DMS153 (cell line): ENCODE results near the gene RTN4IP1.
"Not testable (repeated sequence)": the region's sequence is repeated elsewhere in the genome, so short reads cannot be mapped to it uniquely, and the experiment has no call there.

Source experiments
- DNase-seq: peaks from one replicate; lab custom pipeline; 2025; lab: John Stamatoyannopoulos, UW

Gene RTN4IP1

DNA sequence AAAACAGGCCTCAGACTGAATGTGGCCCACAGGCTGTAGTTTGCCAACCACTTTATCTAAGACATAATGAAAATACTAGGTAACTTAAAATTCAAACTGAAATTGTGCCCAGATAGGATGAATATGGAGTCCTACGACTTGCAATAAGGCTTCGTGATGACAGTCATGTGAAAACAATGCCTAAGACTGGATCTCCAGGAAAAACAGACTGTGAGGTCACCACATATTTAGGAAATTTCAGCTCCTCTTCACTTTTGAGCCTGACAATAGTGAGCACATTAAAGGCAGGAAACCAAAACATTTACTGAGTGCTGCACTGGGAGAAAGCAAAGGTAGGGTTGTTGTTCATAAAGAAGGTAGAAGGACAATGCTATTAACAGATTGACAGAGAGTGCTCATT is 50.0 kb downstream of the RTN4IP1 start:
- no peak for DNase-seq

DNA sequence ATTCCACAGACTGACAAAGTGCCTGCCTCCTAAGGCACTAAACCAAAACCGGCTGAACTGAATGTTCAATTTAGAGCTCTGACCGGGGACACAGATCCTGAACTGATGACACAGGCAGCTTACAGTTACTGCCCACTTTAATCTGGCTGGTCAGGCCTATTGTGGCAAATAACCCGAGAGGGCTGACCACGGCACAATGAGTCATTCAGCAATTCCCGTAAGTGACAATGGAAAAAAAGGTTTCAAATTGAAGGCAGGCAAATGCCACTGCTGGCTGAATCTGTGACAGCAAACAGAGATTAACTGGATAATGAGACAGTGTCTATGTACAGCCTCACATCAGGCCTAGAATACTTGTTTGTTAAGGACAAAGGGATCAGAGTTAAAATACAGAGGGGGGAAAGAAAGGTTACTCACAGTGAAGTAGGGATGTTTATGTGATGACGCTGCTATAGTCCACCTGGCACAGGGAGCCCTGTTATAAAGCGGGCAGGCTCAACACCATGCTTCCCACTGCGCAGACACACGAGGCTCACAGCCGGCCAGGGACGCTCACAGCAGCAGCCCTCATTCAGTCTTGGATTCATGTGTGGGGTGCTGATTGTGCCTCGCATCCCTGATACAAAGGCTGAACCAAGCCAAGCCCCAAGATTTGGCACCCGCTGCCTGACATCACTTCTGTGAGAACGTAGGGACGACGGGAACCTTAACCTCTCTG is 54.4 kb downstream of the RTN4IP1 start:
- peak; percentile 60 for DNase-seq

DNA sequence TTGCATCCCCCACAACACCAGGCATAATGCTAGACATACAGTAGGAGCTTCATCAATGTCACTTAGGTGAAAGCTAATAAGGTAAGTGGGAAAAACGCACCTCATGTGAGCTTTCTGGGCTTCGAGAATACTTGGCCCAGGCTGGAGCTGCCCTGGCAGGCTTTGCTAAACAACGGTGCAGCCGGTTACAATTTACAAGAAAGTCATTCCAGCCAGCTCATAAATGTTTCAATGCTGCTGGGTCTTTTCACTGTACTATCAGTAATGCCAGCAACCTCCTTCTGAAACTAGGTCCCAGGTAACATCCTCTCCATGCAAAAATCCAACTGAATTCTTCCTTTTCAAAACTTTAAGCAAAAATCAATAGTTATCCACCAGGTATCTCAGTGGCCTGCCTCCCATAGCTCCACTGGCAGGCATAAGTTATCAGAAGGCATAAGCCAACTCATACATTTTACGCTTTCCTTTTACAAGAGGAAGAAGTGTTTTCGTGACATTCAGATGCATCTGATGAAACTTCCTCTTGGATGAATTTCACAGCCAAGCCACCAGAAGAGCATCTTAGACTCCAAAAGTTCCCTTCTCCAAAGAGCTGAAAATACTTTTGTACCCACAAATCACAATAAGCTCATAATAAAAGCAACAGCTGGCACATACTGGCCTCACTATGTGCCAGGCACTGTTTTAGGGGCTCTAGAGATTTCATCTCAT is 56.3 kb downstream of the RTN4IP1 start:
- no peak for DNase-seq

DNA sequence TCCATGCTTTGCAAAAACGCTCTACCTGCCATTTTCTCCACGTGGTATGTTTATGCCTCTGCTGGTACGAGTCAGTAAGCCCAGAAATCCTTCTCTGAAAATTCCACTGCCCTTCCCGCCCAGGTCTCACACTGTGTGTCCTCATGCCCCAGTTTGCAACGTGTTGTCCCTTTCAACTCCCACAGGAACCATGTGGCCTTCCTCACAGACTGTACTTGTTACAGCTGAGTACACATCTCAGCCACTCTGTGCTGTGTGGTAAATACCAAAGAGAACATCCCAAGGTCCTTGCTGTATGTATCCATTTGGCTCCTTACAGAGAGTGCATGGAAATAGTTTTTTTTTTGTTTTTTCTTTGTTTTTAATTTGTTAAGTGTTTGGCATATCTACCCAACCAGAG is 56.9 kb downstream of the RTN4IP1 start:
- no peak for DNase-seq

DNA sequence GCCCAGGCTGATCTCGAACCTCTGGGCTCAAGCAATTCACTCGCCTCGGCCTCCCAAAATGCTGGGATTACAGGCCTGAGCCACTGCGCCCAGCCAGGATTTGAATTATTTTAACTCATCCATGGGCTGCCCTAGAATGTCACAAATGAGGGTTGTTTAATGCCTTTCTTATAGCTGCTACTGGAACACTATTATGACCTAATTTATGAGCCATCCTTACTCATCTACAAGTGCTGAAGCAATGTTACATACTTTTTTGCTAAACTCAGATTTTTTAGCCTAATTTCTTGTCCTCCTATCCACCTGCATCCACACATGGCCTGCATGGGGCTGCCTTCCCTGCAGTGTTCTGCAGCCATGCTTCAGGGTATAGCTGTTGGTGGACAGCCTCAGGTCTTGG is 59.9 kb downstream of the RTN4IP1 start:
- no peak for DNase-seq

DNA sequence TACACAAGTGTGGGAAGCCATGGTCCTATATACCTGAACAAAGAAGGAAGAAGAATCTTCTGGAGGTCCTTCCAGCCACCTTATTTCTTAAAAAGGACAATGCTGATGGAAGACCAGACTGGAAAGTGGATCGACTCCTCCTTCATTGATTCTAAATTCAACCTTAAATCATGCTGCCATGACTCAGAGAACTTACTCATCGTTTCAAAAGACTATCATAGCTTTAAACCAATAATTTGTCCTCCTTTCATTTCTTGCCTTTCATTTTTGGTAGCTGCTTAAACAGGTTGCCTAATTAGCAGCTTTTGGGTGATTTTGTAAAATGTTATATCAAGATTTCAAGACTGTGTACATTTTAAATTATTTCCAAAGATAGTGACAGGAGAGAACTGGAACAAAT is 60.8 kb downstream of the RTN4IP1 start:
- no peak for DNase-seq

DNA sequence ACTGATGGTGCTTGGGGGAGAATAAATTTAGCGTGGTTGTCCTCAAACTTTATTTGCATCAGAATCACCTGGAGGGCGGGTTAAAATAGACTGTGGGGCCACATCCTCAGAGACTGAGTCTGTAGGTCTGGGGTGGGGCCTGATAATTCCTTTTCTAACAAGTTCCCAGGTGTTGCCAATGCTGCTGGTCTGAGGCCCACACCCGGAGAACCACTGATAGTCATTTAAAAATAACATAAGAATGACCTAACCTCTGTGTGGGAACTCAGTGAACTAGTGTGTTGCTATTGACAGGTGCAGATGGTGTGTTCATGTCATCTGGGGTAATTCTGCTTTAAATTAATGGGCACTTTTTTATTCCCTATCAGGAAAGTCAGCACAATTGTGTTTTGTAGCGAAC is 64.8 kb downstream of the RTN4IP1 start:
- DNase-seq: no peak

DNA sequence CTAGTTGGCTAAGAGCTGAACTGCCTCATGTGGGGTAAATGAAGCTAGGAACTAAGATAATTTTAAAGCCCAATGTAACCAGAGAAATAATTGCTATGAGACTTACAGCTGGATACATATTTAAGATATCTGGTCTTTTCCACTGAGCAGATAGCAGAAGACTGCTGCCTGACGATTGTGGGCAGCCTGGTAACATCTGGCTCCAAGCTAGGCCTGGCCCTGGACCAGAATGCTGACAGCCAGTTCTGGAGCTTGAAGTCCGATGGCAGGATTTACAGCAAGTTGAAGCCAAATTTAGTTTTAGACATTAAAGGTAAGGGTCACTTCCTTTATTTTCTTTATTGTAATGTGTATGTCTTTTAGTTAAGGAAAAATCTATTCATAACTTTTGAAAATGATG is 65.7 kb downstream of the RTN4IP1 start:
- DNase-seq: no peak

DNA sequence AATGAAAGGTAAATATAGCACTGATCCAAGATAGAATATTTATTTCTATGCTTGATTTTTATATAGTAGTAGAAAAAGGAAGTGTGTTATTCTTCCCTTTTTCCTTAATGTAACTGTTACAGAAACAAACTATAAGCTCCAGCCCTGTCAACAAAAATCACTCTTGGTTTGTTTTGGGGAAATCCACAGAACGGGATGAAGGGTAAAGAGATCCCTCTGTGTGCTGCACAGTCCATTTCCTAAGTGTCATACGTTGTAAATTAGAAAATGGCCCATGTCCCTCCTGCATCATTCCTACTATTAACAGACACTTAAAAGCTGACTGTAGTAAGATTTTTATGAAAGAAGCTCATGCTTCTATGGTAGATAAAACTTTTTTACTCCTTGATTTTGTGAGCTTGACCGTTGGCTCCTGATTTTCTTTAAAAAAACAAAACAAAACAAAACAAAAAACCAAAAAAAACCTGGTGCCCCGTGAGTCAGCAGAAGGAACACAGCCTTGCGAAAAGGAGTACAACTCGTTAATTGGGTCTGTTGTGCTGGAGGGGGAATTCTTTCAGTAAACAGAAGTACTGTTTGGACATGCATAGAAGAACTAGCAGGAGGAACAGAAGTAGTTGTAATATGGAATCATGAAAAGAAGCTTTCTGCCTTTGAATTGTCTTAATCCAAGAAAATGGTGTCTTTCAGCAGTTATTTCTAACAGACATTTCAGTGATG is 67.5 kb downstream of the RTN4IP1 start:
- DNase-seq: no peak

DNA sequence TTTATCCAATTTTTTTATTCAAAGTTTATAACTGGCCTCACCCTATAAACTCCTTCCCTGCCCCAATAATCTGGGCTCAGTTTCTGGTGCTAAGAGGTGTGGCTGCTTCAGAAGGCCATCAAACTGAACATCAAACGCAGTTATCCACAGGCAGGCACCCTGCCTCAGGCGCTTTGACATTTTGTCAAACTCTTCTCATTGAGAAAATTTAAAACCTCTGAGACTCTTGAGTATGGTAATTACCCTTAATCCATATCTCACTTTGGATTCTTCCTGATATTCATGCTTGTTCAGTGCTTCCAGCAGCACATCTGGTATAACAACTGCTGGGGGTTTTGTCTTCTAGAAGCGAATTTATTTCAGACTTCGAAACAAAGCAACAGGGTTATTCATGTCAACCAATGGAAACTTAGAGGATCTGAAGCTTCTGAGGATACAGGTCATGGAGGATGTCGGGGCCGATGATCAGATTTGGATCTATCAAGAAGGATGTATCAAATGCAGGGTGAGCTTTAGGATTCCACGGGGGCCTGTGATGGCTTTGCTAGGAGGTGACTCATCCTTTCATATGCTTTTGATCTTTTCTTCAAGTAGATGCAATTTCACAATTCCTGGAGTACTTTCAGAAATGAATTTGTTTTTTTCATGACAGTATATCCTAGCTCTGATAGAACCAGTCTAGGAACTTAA is 68.2 kb downstream of the RTN4IP1 start:
- DNase-seq: no peak

DNA sequence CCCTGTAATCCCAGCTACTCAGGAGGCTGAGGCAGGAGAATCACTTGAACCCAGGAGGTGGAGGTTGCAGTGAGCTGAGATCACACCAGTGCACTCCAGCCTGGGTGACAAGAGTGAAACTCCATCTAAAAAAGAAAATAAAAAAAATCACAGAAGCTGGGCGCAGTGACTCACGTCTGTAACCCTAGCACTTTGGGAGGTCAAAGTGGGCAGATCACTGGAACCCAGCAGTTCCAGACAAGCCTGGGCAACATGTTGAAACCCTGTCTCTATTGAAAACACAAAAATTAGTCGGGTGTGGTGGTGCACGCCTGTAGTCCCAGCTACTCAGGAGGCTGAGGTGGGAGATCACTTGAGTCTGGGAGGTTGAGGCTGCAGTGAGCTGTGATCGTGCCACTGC is 69.6 kb downstream of the RTN4IP1 start:
- DNase-seq: not testable (repeated sequence)

DNA sequence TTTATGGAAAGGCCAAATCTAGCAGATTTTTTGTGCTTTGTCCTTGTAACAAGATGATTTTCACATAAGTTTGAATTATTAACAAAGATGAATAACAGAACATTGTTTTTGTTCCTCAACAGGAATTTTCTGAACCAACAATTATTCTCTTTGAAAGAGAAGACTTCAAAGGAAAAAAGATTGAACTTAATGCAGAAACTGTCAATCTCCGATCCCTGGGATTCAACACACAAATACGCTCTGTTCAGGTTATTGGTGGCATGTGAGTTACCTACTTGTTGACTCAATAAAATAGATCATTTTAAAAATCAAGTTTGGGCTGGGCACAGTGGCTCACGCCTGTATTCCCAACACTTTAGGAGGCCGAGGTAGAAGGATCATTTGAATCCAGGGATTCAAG is 70.9 kb downstream of the RTN4IP1 start:
- DNase-seq: no peak

DNA sequence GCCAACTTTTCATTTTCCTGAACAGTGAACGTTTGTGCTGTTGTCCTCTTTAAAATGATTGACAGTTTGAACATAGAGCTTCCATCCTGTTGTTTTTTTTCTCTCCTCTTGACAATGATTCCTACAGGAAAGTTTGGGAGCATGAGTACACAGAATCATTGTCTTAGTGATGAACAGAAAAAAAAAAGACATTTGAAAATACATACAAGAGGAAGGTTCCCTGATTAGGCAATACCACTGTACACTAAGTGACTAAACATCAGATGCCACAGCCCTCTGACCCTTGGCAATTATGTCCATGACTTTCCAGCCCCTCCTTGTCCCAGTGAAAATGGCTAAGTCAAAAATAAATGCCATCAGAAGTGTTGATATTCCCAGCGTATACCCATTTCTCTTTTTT is 71.5 kb downstream of the RTN4IP1 start:
- DNase-seq: no peak

DNA sequence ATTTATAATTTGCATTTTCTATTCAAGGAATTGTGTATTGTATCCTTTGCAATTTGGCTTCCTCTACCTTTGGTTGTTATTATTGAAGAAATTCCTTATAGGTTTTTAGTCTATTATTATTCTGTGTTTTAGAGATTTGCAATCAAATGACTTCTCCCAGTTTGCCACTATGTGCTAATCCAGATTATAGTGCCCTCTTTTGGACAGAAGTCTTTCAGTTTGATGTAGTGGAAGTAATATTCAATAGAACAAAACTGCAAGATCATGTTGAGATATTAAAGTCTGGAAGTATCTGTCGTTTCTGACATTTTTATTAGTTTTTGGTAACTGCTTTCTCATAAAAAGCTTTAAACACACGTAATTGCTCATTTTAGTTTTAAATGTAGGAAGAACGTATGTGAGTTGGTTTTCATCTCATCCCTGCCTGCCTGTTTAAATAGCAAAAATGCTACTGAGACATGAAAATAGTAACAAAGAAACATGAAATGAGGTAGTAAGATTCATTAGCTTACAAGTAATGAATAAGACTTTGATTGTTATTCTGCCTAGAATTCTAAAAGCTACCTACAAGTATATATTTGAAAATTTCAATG is 72.8 kb downstream of the RTN4IP1 start:
- DNase-seq: peak; percentile 1

DNA sequence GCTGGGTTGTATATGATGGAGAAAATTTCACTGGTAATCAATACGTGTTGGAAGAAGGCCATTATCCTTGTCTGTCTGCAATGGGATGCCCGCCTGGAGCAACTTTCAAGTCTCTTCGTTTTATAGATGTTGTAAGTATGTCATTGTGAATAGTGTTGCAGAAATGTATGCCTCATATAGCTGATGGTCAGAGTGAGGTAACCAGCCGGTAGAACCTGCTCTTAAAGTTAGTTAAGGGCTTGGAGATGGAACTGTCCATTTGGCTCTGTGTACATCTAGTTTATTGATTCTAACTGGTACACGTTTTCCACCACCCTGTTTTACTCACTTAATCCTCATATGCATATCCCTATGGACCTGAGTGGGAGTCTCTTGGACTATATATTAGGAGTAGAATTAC is 73.5 kb downstream of the RTN4IP1 start:
- no peak for DNase-seq

DNA sequence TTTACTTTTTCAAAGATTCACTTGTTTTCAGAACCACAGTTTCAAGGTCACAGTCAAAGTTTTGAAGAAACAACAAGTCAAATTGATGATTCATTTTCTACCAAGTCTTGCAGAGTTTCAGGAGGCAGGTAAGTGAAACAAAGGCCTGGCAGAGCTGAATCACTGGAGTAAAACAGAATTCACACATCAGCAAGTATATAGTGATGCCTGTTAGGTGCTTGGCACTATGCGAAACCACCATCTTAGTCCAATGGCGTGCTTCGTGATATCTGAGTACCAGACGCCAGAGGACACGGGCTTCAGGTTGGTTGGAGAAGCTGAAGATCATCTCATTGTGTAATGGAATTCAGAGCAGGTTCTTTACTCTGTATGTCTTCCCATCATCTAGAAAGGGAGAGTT is 75.9 kb downstream of the RTN4IP1 start:
- no peak for DNase-seq

DNA sequence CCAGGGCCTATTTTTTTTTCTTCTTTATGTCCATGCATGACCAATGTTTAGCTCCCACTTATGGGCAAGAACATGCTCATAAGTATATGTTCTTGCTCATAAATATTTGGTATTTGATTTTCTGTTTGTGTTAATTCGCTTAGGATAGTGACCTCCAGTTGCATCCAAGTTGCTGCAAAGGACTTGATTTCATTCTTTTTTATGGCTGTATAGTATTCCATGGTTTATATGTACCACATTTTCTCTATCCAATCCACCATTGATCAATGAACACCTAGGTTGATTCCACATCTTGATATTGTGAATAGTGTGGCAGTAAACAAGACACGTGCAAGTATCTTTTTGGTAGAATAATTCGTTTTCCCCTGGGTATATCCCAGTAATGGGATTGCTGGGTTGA is 78.1 kb downstream of the RTN4IP1 start:
- no peak for DNase-seq

DNA sequence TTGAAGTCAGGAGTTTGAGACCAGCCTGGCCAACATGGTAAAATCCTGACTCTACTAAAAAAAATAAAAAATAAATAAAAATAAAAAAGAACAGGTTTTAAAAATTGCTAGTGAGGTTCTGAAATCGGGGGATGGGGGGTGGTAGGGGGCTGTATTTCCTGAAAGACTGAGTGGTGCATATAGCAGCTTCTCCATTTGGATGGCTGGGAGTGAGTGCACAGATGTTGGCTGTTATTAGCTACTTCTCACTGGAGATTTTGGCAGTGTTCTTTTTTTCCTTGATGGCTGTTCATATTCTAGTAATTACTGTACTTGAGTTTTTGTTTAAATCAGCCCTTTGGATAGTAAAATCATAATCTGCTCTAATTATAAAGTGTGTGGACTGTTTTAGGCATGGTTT is 79.8 kb downstream of the RTN4IP1 start:
- DNase-seq: no peak

DNA sequence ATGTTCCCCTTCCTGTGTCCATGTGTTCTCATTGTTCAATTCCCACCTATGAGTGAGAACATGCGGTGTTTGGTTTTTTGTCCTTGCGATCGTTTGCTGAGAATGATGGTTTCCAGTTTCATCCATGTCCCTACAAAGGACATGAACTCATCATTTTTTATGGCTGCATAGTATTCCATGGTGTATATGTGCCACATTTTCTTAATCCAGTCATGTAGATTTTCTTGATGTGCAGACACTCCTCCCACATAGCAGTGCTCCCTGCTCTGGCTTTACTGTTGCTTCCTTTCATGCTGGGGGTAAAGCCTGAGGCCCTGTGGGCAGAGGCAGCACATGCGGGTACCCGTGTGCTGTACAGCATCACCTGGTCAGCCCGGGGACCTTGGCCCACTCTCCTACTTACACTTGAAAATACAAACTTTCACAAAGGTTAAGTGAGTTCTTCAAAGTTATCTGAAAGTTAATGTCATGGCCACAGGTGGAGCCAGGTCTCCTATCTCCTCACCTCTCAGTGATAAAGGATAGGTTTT is 80.3 kb downstream of the RTN4IP1 start:
- DNase-seq: not testable (repeated sequence)

DNA sequence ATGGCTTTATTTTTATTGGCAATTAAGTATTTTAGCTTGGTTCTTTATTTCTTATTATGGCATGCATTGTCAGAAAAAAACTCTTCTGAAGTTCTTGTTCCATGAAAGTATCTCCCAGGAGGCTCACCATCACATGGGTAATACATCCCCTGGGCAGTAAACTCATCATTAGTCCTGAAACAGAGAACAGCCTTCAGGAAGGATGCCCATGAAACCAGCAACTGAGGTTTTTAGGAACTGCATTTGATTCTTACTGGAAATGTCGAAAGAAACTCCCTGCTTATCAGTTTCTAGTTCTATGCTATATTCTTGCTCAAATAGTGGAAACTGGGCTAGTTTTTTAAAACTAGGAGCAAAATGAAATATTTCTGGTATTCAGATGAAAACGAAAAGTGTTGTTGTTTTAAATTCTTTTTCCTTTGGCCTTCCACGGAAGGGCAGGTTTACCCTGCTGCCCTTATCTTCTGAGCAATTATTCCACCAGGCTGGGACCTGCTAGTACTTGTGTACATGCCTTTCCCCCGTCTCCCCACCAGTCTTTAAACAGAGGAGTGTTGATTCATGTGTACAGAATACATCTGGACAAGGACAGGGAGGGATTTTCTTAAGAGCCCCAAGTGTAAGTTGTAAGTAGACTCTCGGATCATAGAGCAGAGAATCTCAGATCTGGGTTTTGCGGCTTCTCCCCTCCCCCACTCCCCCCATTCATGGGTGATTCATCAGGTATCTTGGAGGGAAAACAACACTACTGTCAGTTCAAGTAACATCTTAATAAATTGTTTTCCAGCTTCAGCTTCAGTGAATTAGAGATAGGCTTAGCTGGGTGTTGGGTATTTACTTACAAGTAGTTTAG is 81.5 kb downstream of the RTN4IP1 start:
- no peak for DNase-seq
